Liver (tissue), 9 donors: ENCODE measurements around the gene MBNL2. TPM values are rescaled to one million over a fixed set of nuclear protein-coding genes. Genes with fewer than 3 reads are reported as not detected.

Experiments used
- DNase-seq: peaks from one replicate; pipeline ENCODE4 v3.0.0-alpha.2; 2017; ENCODE audit warnings: low spot score
- H3K27ac ChIP-seq, 2 donors: one replicate each; pipeline ENCODE4 v1.7.0; 2013; ENCODE audit warnings: inconsistent platforms in 2 of 2, low read length in 2 of 2, control low read depth in 1 of 2, low read depth in 1 of 2, mild to moderate bottlenecking in 1 of 2
- H3K27me3 ChIP-seq, 4 donors: one replicate each; pipeline versions ENCODE4 v1.6.1 to v1.7.0; 2013; ENCODE audit warnings: low read length in 3 of 4, inconsistent platforms in 1 of 4, mild to moderate bottlenecking in 1 of 4, moderate library complexity in 1 of 4; ENCODE audit not compliant: control insufficient read depth in 4 of 4, insufficient read depth in 4 of 4
- H3K36me3 ChIP-seq, 4 donors: one replicate each; pipeline versions ENCODE4 v1.6.1 to v1.7.0; 2013; ENCODE audit warnings: low read length in 3 of 4, mild to moderate bottlenecking in 3 of 4, low read depth in 1 of 4, moderate library complexity in 1 of 4; ENCODE audit not compliant: control insufficient read depth in 4 of 4, insufficient read depth in 3 of 4
- H3K4me1 ChIP-seq, 4 donors: one replicate each; pipeline versions ENCODE4 v1.6.1 to v1.7.0; 2013; ENCODE audit warnings: low read length in 3 of 4, mild to moderate bottlenecking in 3 of 4, moderate library complexity in 1 of 4; ENCODE audit not compliant: control insufficient read depth in 4 of 4, insufficient read depth in 4 of 4
- H3K4me3 ChIP-seq, 3 donors: one replicate each; pipeline versions ENCODE4 v1.6.1 to v1.7.0; 2013; ENCODE audit warnings: low read length in 3 of 3, control low read depth in 1 of 3, low read depth in 1 of 3, mild to moderate bottlenecking in 1 of 3
- H3K9ac ChIP-seq, 2 donors: one replicate each; pipeline ENCODE4 v1.7.0; 2013; ENCODE audit warnings: low read length in 2 of 2, mild to moderate bottlenecking in 2 of 2, moderate library complexity in 2 of 2, control low read depth in 1 of 2, low read depth in 1 of 2
- H3K9me3 ChIP-seq, 4 donors: one replicate each; pipeline versions ENCODE4 v1.6.1 to v1.7.0; 2013; ENCODE audit warnings: low read length in 3 of 4; ENCODE audit not compliant: control insufficient read depth in 4 of 4
- ATF3 ChIP-seq: IDR thresholded peaks from 2 replicates; pipeline ENCODE4 v1.6.1; 2016; ENCODE audit warnings: antibody characterized with exemption
- CTCF ChIP-seq: fragments of 150-350 bp; IDR thresholded peaks from 2 replicates; pipeline ENCODE4 v1.5.1; 2017; ENCODE audit warnings: improper control_type of control experiment, low read depth, low read length; ENCODE audit not compliant: missing input control
- EGR1 ChIP-seq, 2 donors: IDR thresholded peaks; 2 replicates each; pipeline ENCODE4 v1.6.1; 2016 to 2018; ENCODE audit warnings: antibody characterized with exemption in 2 of 2, low read depth in 2 of 2
- FOXA1 ChIP-seq: IDR thresholded peaks from 2 replicates; pipeline ENCODE4 v1.6.1; 2016; ENCODE audit warnings: antibody characterized with exemption
- FOXA2 ChIP-seq: IDR thresholded peaks from 2 replicates; pipeline ENCODE4 v1.6.1; 2016; ENCODE audit warnings: antibody characterized with exemption
- GABPA ChIP-seq, 2 donors: IDR thresholded peaks in 1 of 2; conservative IDR thresholded peaks in 1 of 2; 2 replicates each; pipeline ENCODE4 v1.6.1; 2016; ENCODE audit warnings: antibody characterized with exemption in 2 of 2, mild to moderate bottlenecking in 1 of 2, moderate library complexity in 1 of 2
- HNF4A ChIP-seq, 2 donors: conservative IDR thresholded peaks; 2 replicates each; pipeline ENCODE4 v1.6.1; 2016; ENCODE audit warnings: antibody characterized with exemption in 2 of 2, mild to moderate bottlenecking in 2 of 2
- HNF4G ChIP-seq: IDR thresholded peaks from 2 replicates; pipeline ENCODE4 v1.6.1; 2016; ENCODE audit warnings: antibody characterized with exemption
- JUND ChIP-seq, 2 donors: IDR thresholded peaks; 2 replicates each; pipeline ENCODE4 v1.6.1; 2016; ENCODE audit warnings: antibody characterized with exemption in 2 of 2
- MAX ChIP-seq: IDR thresholded peaks from 2 replicates; pipeline ENCODE4 v1.6.1; 2016; ENCODE audit warnings: antibody characterized with exemption
- NR2F2 ChIP-seq: IDR thresholded peaks from 2 replicates; pipeline ENCODE4 v1.6.1; 2016; ENCODE audit warnings: antibody characterized with exemption
- RAD21 ChIP-seq, 2 donors: IDR thresholded peaks; 2 replicates each; pipeline ENCODE4 v1.6.1; 2016; ENCODE audit warnings: antibody characterized with exemption in 2 of 2, mild to moderate bottlenecking in 2 of 2
- REST ChIP-seq: IDR thresholded peaks from 2 replicates; pipeline ENCODE4 v1.6.1; 2016; ENCODE audit warnings: antibody characterized with exemption, mild to moderate bottlenecking
- RXRA ChIP-seq, 2 donors: IDR thresholded peaks; 2 replicates each; pipeline ENCODE4 v1.6.1; 2017 to 2018; ENCODE audit warnings: antibody characterized with exemption in 2 of 2, mild to moderate bottlenecking in 1 of 2
- SP1 ChIP-seq: IDR thresholded peaks from 2 replicates; pipeline ENCODE4 v1.6.1; 2018; ENCODE audit warnings: antibody characterized with exemption, mild to moderate bottlenecking
- TAF1 ChIP-seq: conservative IDR thresholded peaks from 2 replicates; pipeline ENCODE4 v1.6.1; 2016; ENCODE audit warnings: antibody characterized with exemption, mild to moderate bottlenecking
- YY1 ChIP-seq: IDR thresholded peaks from 2 replicates; pipeline ENCODE4 v1.6.1; 2016; ENCODE audit warnings: antibody characterized with exemption, mild to moderate bottlenecking
- ZBTB33 ChIP-seq: IDR thresholded peaks from 2 replicates; pipeline ENCODE4 v1.6.1; 2016; ENCODE audit warnings: antibody characterized with exemption
- WGBS: extraction: QIAGEN DNeasy Blood & Tissue Kit; methylation state at CpG from one replicate; pipeline ENCODE4 v1.1.7; 2013; 5-methylcytosine and 5-hydroxymethylcytosine counted together
- polyA plus RNA-seq, 2 donors: library from polyadenylated mRNA; stranded (reverse) in 1 of 2; unstranded in 1 of 2; fragments of 200-250 nt in 1 of 2; fragments of >200 nt in 1 of 2; fragmentation: Nextera tagmentation in 1 of 2; extraction: Ambion mirVana in 1 of 2; gene quantifications; one replicate each; pipeline versions ENCODE4 v1.2.1 to v1.2.3, GENCODE V29; 2013 to 2015
- total RNA-seq, 2 donors: library from RNA; depleted of rRNA; stranded (reverse); fragments of >200 nt; gene quantifications; one replicate each; pipeline ENCODE4 v1.2.3, GENCODE V29; 2014
- donor health status: healthy.
- donor health status: healthy.
- donor health status: healthy.
- donor health status: healthy.
- donor health status: healthy.

Gene MBNL2
- total and polyA plus RNA-seq, 4 donors: 16.0 to 49.6 (median 36.8) TPM

GRCh38 chr13:97257800-97258799 lies 36.0 kb downstream of the MBNL2 start:
- H3K36me3 ChIP-seq: no peaks in the 10 kb centered on the region
- H3K4me3 ChIP-seq: no peak overlapping the region
- no peaks in the 10 kb centered on the region for H3K27me3 ChIP-seq
- H3K27ac ChIP-seq: peak overlapping the region; percentile 77 to 85
- DNase-seq: no peak
- peak overlapping the region; percentile 58 to 59 for H3K9ac ChIP-seq
- peaks cover 23 to 68% (median 49%) of the 10 kb centered on the region in 4 donors for H3K4me1 ChIP-seq
- 33% methylated on average over 13 of the region's 13 CpGs for WGBS
- no peaks in the 10 kb centered on the region for H3K9me3 ChIP-seq
- peak; percentile 91 for TF ChIP-seq SP1
- peak; percentile 49 for TF ChIP-seq FOXA2
- TF ChIP-seq HNF4G: peak; percentile 42
- peak; percentile 95 to 97 for TF ChIP-seq JUND (IDR thresholded peaks at IDR 0.05)
- TF ChIP-seq CTCF: no peak
- TF ChIP-seq REST: no peak
- peak; percentile 67 for TF ChIP-seq MAX
- no peak for TF ChIP-seq ZBTB33
- TF ChIP-seq ATF3: peak; percentile 89
- peak; percentile 79 to 85 for TF ChIP-seq RXRA (IDR thresholded peaks at IDR 0.05)
- TF ChIP-seq FOXA1: peak; percentile 60
- peak; percentile 41 to 53 for TF ChIP-seq RAD21 (IDR thresholded peaks at IDR 0.05)
- peak; percentile 62 to 76 for TF ChIP-seq HNF4A (conservative IDR thresholded peaks at IDR 0.05)
- no peak for TF ChIP-seq TAF1
- no peak for TF ChIP-seq YY1
- peak in 1 of 2 donors; percentile 22 for TF ChIP-seq EGR1 (IDR thresholded peaks at IDR 0.05; ENCODE audit: low read depth in 2 of 2)
- peak; percentile 63 for TF ChIP-seq NR2F2
- TF ChIP-seq GABPA (IDR thresholded peaks at IDR 0.05 in 1 of 2, conservative IDR thresholded peaks at IDR 0.05 in 1 of 2): no peak
